Measurements from ENCODE around the gene PTGES. TPM values are rescaled to one million over a fixed set of nuclear protein-coding genes. Genes with fewer than 3 reads are reported as not detected.

PTGES gene
- total and polyA plus RNA-seq, 2 experiments from 2014 or later, result 2.8 to 3.6 TPM

DNA sequence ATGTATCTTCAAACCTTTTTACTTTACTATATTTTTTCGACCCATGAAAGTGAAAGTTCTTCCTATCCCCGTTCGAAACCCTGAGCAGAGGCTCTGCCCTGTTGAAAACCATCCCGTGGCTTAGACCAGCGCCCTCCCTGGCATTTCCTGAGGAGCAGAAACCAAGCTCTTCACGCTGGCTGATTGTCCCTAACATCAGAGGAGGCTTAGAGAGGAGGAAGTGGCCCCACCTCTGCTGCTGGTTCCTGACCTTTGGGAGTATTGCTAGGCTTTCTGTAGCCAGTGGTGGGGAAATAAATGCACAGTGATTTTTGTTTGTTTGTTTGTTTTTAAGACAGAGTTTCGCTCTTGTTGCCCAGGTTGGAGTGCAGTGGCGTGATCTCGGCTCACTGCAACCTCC is 4.2 kb upstream of the PTGES start:
- Histone ChIP-seq H3K27ac (ENCODE audit: low read depth) (no peak overlapping the region), H3K27me3 (ENCODE audit: insufficient read depth) (no peaks in the 10 kb centered on the region), H3F3A (replicated peaks; ENCODE audit: low read depth) (0 out of 2 replicates have a peak, but pooled peaks cover 4% of the 10 kb centered on the region), H4K20me1 (replicated peaks; ENCODE audit: insufficient read depth) (no peaks in the 10 kb centered on the region), H3K4me1 (ENCODE audit: insufficient read depth) (peaks cover 9% of the 10 kb centered on the region), H3K79me2 (replicated peaks; ENCODE audit: insufficient read depth) (no peaks in the 10 kb centered on the region), H3K36me3 (ENCODE audit: insufficient read depth) (no peaks in the 10 kb centered on the region), H2AFZ (no peak overlapping the region), H3K4me2 (no peak overlapping the region), H3K4me3 (no peak overlapping the region), H3K9me2 (ENCODE audit: insufficient read depth) (no peaks in the 10 kb centered on the region)
- no peak for ATAC-seq
- no peak overlapping the region for H3K4me3 Mint-ChIP-seq
- H3K4me1 Mint-ChIP-seq, result peaks cover 20% of the 10 kb centered on the region
- no peaks in the 10 kb centered on the region for H3K9me3 Mint-ChIP-seq
- TF ChIP-seq POLR2AphosphoS5 (IDR thresholded peaks at IDR 0.05; ENCODE audit: low read depth), result no peak
- TF ChIP-seq, protein P1, sequence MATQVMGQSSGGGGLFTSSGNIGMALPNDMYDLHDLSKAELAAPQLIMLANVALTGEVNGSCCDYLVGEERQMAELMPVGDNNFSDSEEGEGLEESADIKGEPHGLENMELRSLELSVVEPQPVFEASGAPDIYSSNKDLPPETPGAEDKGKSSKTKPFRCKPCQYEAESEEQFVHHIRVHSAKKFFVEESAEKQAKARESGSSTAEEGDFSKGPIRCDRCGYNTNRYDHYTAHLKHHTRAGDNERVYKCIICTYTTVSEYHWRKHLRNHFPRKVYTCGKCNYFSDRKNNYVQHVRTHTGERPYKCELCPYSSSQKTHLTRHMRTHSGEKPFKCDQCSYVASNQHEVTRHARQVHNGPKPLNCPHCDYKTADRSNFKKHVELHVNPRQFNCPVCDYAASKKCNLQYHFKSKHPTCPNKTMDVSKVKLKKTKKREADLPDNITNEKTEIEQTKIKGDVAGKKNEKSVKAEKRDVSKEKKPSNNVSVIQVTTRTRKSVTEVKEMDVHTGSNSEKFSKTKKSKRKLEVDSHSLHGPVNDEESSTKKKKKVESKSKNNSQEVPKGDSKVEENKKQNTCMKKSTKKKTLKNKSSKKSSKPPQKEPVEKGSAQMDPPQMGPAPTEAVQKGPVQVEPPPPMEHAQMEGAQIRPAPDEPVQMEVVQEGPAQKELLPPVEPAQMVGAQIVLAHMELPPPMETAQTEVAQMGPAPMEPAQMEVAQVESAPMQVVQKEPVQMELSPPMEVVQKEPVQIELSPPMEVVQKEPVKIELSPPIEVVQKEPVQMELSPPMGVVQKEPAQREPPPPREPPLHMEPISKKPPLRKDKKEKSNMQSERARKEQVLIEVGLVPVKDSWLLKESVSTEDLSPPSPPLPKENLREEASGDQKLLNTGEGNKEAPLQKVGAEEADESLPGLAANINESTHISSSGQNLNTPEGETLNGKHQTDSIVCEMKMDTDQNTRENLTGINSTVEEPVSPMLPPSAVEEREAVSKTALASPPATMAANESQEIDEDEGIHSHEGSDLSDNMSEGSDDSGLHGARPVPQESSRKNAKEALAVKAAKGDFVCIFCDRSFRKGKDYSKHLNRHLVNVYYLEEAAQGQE (IDR thresholded peaks at IDR 0.05; ENCODE audit: unreplicated experiment), result no peak
- no peak for TF ChIP-seq ZNF114 (CRISPR knock-in tag; IDR thresholded peaks at IDR 0.05)
- TF ChIP-seq, protein P2, sequence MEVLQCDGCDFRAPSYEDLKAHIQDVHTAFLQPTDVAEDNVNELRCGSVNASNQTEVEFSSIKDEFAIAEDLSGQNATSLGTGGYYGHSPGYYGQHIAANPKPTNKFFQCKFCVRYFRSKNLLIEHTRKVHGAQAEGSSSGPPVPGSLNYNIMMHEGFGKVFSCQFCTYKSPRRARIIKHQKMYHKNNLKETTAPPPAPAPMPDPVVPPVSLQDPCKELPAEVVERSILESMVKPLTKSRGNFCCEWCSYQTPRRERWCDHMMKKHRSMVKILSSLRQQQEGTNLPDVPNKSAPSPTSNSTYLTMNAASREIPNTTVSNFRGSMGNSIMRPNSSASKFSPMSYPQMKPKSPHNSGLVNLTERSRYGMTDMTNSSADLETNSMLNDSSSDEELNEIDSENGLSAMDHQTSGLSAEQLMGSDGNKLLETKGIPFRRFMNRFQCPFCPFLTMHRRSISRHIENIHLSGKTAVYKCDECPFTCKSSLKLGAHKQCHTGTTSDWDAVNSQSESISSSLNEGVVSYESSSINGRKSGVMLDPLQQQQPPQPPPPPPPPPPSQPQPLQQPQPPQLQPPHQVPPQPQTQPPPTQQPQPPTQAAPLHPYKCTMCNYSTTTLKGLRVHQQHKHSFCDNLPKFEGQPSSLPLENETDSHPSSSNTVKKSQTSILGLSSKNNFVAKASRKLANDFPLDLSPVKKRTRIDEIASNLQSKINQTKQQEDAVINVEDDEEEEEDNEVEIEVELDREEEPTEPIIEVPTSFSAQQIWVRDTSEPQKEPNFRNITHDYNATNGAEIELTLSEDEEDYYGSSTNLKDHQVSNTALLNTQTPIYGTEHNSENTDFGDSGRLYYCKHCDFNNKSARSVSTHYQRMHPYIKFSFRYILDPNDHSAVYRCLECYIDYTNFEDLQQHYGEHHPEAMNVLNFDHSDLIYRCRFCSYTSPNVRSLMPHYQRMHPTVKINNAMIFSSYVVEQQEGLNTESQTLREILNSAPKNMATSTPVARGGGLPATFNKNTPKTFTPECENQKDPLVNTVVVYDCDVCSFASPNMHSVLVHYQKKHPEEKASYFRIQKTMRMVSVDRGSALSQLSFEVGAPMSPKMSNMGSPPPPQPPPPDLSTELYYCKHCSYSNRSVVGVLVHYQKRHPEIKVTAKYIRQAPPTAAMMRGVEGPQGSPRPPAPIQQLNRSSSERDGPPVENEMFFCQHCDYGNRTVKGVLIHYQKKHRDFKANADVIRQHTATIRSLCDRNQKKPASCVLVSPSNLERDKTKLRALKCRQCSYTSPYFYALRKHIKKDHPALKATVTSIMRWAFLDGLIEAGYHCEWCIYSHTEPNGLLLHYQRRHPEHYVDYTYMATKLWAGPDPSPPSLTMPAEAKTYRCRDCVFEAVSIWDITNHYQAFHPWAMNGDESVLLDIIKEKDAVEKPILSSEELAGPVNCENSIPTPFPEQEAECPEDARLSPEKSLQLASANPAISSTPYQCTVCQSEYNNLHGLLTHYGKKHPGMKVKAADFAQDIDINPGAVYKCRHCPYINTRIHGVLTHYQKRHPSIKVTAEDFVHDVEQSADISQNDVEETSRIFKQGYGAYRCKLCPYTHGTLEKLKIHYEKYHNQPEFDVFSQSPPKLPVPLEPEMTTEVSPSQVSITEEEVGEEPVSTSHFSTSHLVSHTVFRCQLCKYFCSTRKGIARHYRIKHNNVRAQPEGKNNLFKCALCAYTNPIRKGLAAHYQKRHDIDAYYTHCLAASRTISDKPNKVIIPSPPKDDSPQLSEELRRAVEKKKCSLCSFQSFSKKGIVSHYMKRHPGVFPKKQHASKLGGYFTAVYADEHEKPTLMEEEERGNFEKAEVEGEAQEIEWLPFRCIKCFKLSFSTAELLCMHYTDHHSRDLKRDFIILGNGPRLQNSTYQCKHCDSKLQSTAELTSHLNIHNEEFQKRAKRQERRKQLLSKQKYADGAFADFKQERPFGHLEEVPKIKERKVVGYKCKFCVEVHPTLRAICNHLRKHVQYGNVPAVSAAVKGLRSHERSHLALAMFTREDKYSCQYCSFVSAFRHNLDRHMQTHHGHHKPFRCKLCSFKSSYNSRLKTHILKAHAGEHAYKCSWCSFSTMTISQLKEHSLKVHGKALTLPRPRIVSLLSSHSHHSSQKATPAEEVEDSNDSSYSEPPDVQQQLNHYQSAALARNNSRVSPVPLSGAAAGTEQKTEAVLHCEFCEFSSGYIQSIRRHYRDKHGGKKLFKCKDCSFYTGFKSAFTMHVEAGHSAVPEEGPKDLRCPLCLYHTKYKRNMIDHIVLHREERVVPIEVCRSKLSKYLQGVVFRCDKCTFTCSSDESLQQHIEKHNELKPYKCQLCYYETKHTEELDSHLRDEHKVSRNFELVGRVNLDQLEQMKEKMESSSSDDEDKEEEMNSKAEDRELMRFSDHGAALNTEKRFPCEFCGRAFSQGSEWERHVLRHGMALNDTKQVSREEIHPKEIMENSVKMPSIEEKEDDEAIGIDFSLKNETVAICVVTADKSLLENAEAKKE (CRISPR knock-in tag; IDR thresholded peaks at IDR 0.05), result no peak
- no peak for TF ChIP-seq EZH2 (IDR thresholded peaks at IDR 0.05; ENCODE audit: low read depth, unreplicated experiment)
- no peak for TF ChIP-seq NANOG (IDR thresholded peaks at IDR 0.05; ENCODE audit: borderline replicate concordance)
- no peak for TF ChIP-seq ETS1 (IDR thresholded peaks at IDR 0.05)
- TF ChIP-seq EZH2phosphoT487 (IDR thresholded peaks at IDR 0.05; ENCODE audit: unreplicated experiment), result no peak
- TF ChIP-seq ZNF331 (CRISPR knock-in tag; IDR thresholded peaks at IDR 0.05; ENCODE audit: low read depth), result no peak
- TF ChIP-seq, protein P3, sequence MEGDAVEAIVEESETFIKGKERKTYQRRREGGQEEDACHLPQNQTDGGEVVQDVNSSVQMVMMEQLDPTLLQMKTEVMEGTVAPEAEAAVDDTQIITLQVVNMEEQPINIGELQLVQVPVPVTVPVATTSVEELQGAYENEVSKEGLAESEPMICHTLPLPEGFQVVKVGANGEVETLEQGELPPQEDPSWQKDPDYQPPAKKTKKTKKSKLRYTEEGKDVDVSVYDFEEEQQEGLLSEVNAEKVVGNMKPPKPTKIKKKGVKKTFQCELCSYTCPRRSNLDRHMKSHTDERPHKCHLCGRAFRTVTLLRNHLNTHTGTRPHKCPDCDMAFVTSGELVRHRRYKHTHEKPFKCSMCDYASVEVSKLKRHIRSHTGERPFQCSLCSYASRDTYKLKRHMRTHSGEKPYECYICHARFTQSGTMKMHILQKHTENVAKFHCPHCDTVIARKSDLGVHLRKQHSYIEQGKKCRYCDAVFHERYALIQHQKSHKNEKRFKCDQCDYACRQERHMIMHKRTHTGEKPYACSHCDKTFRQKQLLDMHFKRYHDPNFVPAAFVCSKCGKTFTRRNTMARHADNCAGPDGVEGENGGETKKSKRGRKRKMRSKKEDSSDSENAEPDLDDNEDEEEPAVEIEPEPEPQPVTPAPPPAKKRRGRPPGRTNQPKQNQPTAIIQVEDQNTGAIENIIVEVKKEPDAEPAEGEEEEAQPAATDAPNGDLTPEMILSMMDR (conservative IDR thresholded peaks at IDR 0.05; ENCODE audit: low read depth in 2 of 2), result no peak
- H3K36me3 Mint-ChIP-seq (ENCODE audit: low read depth), result no peaks in the 10 kb centered on the region
- DNase-seq (ENCODE audit: low spot score), result peak; percentile 17
- no peak overlapping the region for H3K27ac Mint-ChIP-seq
- H3K27me3 Mint-ChIP-seq (ENCODE audit: insufficient read depth, low read depth, poor library complexity), result peaks cover 8% of the 10 kb centered on the region

All from GM23338 (cell line).